ENCODE measurements around the gene CMTM2. TPM values are rescaled to one million over a fixed set of nuclear protein-coding genes. Genes with fewer than 3 reads are reported as not detected.

Gene CMTM2
- total RNA-seq, 1 donor from 2014 or later: 0.41 TPM

GRCh38 chr16:66580605-66581209 is 1.4 kb downstream of the CMTM2 start:
- Mint-ChIP-seq H3K4me1 (ENCODE audit: unreplicated experiment) (peaks cover 14% of the 10 kb centered on the region), H3K4me3 (no peak overlapping the region), H3K27me3 (peaks cover 20% of the 10 kb centered on the region), H3K9me3 (no peaks in the 10 kb centered on the region), H3K36me3 (peaks cover 6% of the 10 kb centered on the region), H3K27ac (no peak overlapping the region)
- TF ChIP-seq CTCF (conservative IDR thresholded peaks at IDR 0.05): no peak
- no peak for DNase-seq (ENCODE audit: extremely low spot score, unreplicated experiment)

GRCh38 chr16:66581246-66581952 is 2.1 kb downstream of the CMTM2 start:
- no peak for TF ChIP-seq CTCF (conservative IDR thresholded peaks at IDR 0.05)
- no peak overlapping the region for H3K4me3 Mint-ChIP-seq
- peaks cover 20% of the 10 kb centered on the region for H3K27me3 Mint-ChIP-seq
- H3K4me1 Mint-ChIP-seq (ENCODE audit: unreplicated experiment): peaks cover 14% of the 10 kb centered on the region
- H3K27ac Mint-ChIP-seq: no peak overlapping the region
- H3K36me3 Mint-ChIP-seq: peaks cover 6% of the 10 kb centered on the region
- no peaks in the 10 kb centered on the region for H3K9me3 Mint-ChIP-seq
- DNase-seq (ENCODE audit: extremely low spot score, unreplicated experiment): no peak

GRCh38 chr16:66585481-66586239 is 6.4 kb downstream of the CMTM2 start:
- no peak for TF ChIP-seq CTCF (conservative IDR thresholded peaks at IDR 0.05)
- H3K9me3 Mint-ChIP-seq: no peaks in the 10 kb centered on the region
- no peaks in the 10 kb centered on the region for H3K27me3 Mint-ChIP-seq
- no peak for DNase-seq (ENCODE audit: extremely low spot score, unreplicated experiment)
- H3K4me3 Mint-ChIP-seq: no peak overlapping the region
- H3K27ac Mint-ChIP-seq: peak overlapping the region; percentile 39
- no peaks in the 10 kb centered on the region for H3K36me3 Mint-ChIP-seq
- H3K4me1 Mint-ChIP-seq (ENCODE audit: unreplicated experiment): peaks cover 14% of the 10 kb centered on the region

DNA sequence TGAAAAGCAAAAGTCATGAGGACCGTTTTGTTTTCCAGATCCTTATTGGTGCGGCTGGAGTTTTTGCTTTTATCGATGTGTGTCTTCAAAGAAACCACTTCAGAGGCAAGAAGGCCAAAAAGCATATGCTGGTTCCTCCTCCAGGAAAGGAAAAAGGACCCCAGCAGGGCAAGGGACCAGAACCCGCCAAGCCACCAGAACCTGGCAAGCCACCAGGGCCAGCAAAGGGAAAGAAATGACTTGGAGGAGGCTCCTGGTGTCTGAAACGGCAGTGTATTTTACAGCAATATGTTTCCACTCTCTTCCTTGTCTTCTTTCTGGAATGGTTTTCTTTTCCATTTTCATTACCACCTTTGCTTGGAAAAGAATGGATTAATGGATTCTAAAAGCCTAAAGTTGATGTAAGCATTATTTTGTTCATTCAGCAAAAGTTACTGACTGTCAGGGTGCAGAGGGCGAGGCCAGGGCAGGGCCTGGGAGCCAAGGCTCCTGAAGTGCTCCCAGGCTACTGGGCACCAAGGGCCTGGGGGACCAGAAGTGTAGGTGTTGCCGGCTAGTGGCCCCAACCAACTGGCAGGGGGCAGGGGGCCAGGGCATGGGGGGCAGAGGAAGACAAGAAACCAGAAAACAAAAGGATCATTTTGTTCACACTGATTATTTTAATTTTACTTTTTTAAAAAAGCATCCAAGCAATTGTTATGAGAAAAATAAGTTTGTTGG is 8.8 kb downstream of the CMTM2 start:
- no peaks in the 10 kb centered on the region for H3K9me3 Mint-ChIP-seq
- H3K36me3 Mint-ChIP-seq: no peaks in the 10 kb centered on the region
- H3K27ac Mint-ChIP-seq: no peak overlapping the region
- peaks cover 4% of the 10 kb centered on the region for H3K4me1 Mint-ChIP-seq (ENCODE audit: unreplicated experiment)
- H3K27me3 Mint-ChIP-seq: no peaks in the 10 kb centered on the region
- DNase-seq (ENCODE audit: extremely low spot score, unreplicated experiment): no peak
- no peak overlapping the region for H3K4me3 Mint-ChIP-seq
- no peak for TF ChIP-seq CTCF (conservative IDR thresholded peaks at IDR 0.05)

DNA sequence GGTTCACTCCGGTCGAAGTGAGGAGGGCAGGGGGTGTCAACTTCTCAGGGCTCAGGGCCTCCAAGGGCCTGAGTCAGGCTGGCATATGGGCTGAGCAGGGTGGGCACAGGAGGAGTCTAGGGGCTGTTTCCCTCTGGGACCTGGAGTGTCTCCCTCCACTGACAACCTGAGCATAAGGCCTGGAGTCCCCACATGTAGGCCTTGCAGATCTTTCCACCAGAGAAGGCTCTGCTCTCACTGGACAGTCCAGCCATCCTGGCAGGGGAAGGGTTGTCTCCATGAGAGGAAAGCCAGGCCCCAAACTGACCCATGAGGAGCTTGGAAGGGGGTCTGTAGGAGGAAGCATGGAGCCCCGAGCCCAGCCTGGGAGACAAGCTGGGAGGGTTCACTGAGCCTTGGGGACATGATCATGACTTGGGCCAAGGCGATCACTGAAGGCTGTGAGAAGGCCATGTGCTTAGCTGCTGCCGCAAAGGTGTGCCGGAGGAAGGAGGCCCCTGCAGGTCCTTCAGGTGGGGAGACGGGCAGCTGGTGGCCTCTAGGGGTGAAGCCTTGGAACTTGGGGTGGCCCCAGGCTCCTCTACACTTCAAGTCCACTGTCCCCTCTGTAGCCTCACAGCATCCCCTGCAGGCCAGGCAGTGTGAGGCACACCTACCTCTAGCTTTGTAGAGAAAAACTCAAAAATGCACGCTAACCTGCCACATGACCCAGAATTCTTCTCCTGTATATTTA is 9.9 kb downstream of the CMTM2 start:
- Mint-ChIP-seq H3K36me3 (no peaks in the 10 kb centered on the region), H3K27ac (no peak overlapping the region), H3K4me3 (no peak overlapping the region), H3K4me1 (ENCODE audit: unreplicated experiment) (peaks cover 4% of the 10 kb centered on the region), H3K9me3 (no peaks in the 10 kb centered on the region), H3K27me3 (no peaks in the 10 kb centered on the region)
- peak; percentile 49 for TF ChIP-seq CTCF (conservative IDR thresholded peaks at IDR 0.05)
- no peak for DNase-seq (ENCODE audit: extremely low spot score, unreplicated experiment)
